ENCODE data around the gene ATP1A1. TPM values are rescaled to one million over a fixed set of nuclear protein-coding genes. Genes with fewer than 3 reads are reported as not detected.

The ATP1A1 gene
- total RNA-seq, 1 experiment from 2014 or later, result 484 TPM

DNA sequence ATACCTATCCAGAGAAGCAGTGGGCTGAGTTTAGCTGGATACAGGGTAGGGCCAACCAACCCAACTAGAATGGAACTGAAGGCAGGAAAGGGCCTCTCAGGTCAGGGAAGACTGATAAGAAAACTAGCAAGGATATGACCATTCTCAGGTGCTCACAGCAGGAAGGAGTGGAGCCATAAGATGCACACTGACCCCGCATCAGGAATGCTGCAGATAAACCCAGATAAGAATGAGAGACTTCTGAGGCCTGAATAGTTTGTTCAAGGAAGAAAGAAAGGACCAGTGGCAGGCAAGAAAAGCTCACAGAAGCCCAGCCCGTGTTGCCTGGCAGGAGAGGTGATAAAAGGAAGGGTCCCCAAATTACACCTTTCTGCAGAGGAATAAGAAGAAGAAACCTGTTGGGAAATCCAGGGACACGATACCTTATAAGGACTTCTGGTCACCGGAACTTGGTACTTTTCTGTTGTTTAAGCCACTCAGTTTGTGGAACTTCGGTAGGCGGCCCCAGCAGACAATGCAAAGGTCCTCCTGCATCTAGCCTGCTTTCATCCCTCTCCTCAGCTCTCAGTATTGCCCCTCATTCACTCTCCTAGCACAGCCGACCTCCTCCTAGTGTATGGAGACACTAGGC lies 58.9 kb downstream of the ATP1A1 start:
- no peaks in the 10 kb centered on the region for H3K27me3 Mint-ChIP-seq (ENCODE audit: unreplicated experiment)
- H3K4me1 Mint-ChIP-seq (ENCODE audit: low read depth, unreplicated experiment), result peaks cover 38% of the 10 kb centered on the region
- CTCF ChIA-PET, result no interaction called here
- DNase-seq, result no peak
- H3K4me3 Mint-ChIP-seq (ENCODE audit: low read depth, unreplicated experiment), result no peak overlapping the region
- no peaks in the 10 kb centered on the region for H3K36me3 Mint-ChIP-seq (ENCODE audit: insufficient read depth, unreplicated experiment)
- BruUV-seq (replicated peaks), result no TSS peak
- peak overlapping the region; percentile 85 for H3K27ac Mint-ChIP-seq (ENCODE audit: unreplicated experiment)
- no peaks in the 10 kb centered on the region for H3K9me3 Mint-ChIP-seq (ENCODE audit: low read depth, unreplicated experiment)
- intact Hi-C loops (cut with micrococcal nuclease; ENCODE audit: unreplicated experiment), result loop anchor here (2.0 kb wide), 1 partner anchor 57 kb away; no protein-coding TSS in a partner anchor
- TF ChIP-seq, protein P1, sequence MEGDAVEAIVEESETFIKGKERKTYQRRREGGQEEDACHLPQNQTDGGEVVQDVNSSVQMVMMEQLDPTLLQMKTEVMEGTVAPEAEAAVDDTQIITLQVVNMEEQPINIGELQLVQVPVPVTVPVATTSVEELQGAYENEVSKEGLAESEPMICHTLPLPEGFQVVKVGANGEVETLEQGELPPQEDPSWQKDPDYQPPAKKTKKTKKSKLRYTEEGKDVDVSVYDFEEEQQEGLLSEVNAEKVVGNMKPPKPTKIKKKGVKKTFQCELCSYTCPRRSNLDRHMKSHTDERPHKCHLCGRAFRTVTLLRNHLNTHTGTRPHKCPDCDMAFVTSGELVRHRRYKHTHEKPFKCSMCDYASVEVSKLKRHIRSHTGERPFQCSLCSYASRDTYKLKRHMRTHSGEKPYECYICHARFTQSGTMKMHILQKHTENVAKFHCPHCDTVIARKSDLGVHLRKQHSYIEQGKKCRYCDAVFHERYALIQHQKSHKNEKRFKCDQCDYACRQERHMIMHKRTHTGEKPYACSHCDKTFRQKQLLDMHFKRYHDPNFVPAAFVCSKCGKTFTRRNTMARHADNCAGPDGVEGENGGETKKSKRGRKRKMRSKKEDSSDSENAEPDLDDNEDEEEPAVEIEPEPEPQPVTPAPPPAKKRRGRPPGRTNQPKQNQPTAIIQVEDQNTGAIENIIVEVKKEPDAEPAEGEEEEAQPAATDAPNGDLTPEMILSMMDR (IDR thresholded peaks at IDR 0.05; ENCODE audit: unreplicated experiment), result no peak

DNA sequence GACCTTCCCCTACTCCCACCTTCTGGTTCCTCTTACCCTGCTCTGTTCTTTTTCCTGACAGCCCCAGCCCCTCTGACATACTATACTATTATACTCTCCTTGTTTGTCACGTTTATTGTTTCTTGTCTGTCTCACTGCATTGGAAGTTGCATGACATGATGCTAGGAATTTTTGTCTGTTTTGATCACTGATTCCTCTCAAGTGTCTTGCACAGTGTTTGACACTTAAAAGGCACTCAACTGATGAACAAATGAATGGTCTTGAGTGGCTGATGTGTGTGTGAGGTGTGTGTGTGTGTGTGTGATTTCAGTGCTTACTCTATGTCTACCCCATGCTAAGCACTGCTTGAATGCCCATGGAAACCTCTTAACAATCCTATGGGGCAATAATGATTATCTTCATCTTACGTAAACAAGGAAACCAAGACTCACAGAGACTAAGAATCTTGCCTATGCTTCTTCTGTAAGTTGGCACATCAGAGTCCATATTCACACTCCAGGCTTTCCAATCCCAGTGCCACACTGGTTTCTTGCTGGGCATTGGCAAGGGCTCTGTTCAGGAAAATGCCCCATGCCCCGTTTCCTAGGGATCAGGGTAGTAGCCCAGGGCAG lies 59.7 kb downstream of the ATP1A1 start:
- H3K27me3 Mint-ChIP-seq (ENCODE audit: unreplicated experiment), result no peaks in the 10 kb centered on the region
- H3K36me3 Mint-ChIP-seq (ENCODE audit: insufficient read depth, unreplicated experiment), result no peaks in the 10 kb centered on the region
- peak overlapping the region; percentile 20 for H3K4me3 Mint-ChIP-seq (ENCODE audit: low read depth, unreplicated experiment)
- no peaks in the 10 kb centered on the region for H3K9me3 Mint-ChIP-seq (ENCODE audit: low read depth, unreplicated experiment)
- no peak for DNase-seq
- peak overlapping the region; percentile 85 for H3K27ac Mint-ChIP-seq (ENCODE audit: unreplicated experiment)
- H3K4me1 Mint-ChIP-seq (ENCODE audit: low read depth, unreplicated experiment), result peaks cover 38% of the 10 kb centered on the region
- CTCF ChIA-PET, result interaction anchor here (1.5 to 1.7 kb wide), 2 partner anchors 30 to 52 kb away, joined by 3 to 9 read pairs; no protein-coding TSS in a partner anchor
- TSS peak; percentile 96 for BruUV-seq (replicated peaks)
- intact Hi-C loops (cut with micrococcal nuclease; ENCODE audit: unreplicated experiment), result loop anchor here (2.0 kb wide), 1 partner anchor 56 kb away; no protein-coding TSS in a partner anchor
- TF ChIP-seq, protein P1 (IDR thresholded peaks at IDR 0.05; ENCODE audit: unreplicated experiment), result no peak

DNA sequence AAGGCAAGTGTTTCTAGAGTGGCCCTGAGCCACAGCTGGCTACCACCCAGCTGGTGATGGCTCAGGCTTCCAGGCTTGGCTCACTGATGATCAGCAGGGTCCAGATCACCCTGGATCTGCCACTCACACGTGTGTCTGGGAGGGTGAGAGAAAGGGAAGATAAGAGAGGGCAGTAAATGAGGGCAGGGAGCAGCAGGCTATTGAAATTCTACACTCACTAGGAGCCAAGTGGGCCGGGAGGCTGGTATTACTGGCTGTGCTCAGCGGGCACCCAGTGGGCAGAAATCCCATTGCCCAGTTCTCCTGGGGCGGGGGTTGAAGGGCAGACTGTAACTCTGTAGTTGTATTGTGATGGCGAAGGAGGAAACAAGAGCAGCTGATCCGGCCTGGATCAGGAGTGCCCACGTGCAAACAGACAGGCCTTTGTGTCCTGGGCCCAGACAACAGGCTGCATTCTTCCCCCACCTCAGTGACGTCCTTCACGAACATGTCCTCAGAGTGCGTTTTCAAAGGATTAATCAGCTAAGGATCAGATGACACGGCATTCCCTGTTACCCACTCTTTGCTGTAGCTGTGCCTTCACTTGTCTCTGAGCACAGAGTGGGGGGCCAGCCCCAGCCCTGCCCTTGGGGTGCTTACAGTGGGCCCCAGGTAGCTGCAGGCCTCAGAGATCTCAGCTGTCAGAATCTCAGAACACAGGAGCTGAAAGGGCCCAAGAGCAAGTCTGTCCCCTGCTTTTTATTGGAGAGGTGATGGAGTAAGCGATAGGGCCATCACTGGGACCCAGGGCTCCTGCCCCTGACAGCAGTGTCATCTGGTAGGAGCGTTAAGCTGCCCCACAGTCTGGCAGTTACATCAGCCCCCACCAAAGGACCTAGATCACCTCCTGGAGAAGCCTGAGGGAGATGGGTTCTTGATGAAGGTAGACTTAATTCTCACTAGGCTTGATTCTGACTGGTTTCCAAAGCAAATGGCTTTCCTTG lies 60.5 kb downstream of the ATP1A1 start:
- intact Hi-C loops (cut with micrococcal nuclease; ENCODE audit: unreplicated experiment), result loop anchor here (2.0 kb wide), 1 partner anchor 55 kb away; no protein-coding TSS in a partner anchor
- Mint-ChIP-seq H3K9me3 (ENCODE audit: low read depth, unreplicated experiment) (no peaks in the 10 kb centered on the region), H3K36me3 (ENCODE audit: insufficient read depth, unreplicated experiment) (no peaks in the 10 kb centered on the region), H3K27ac (ENCODE audit: unreplicated experiment) (peak overlapping the region; percentile 85), H3K4me3 (ENCODE audit: low read depth, unreplicated experiment) (peak overlapping the region; percentile 20), H3K4me1 (ENCODE audit: low read depth, unreplicated experiment) (peaks cover 38% of the 10 kb centered on the region), H3K27me3 (ENCODE audit: unreplicated experiment) (no peaks in the 10 kb centered on the region)
- DNase-seq, result peak; percentile 86
- CTCF ChIA-PET, result interaction anchor here (0.6 to 1.7 kb wide), 4 partner anchors 31 to 67 kb away, joined by 3 to 9 read pairs (median 3); no protein-coding TSS in a partner anchor
- TF ChIP-seq, protein P1 (IDR thresholded peaks at IDR 0.05; ENCODE audit: unreplicated experiment), result no peak
- BruUV-seq (replicated peaks), result TSS peak; percentile 87

DNA sequence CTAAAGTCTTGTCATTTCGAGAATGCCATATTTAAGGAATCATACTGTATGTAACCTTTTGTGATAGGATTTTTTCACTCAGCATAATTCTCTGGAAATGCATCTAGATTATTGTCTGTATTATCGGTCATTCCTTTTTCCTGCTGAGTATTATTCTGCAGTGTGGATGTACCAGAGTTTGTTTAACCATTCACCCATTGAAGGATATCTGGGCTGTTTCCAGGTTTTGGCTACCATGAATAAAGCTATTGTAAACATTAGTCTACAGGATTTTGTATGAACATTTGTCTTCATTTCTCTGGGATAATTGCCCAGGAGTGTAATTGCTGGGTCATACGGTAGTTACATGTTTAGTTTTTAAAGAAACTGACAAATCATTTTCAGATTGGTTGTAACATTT lies 61.8 kb downstream of the ATP1A1 start:
- no TSS peak for BruUV-seq (replicated peaks)
- intact Hi-C loops (cut with micrococcal nuclease; ENCODE audit: unreplicated experiment), result no loop called here
- Mint-ChIP-seq H3K4me3 (ENCODE audit: low read depth, unreplicated experiment) (no peak overlapping the region), H3K27ac (ENCODE audit: unreplicated experiment) (peak overlapping the region; percentile 85), H3K27me3 (ENCODE audit: unreplicated experiment) (no peaks in the 10 kb centered on the region), H3K36me3 (ENCODE audit: insufficient read depth, unreplicated experiment) (no peaks in the 10 kb centered on the region), H3K4me1 (ENCODE audit: low read depth, unreplicated experiment) (peaks cover 38% of the 10 kb centered on the region), H3K9me3 (ENCODE audit: low read depth, unreplicated experiment) (no peaks in the 10 kb centered on the region)
- no peak for DNase-seq
- TF ChIP-seq, protein P1 (IDR thresholded peaks at IDR 0.05; ENCODE audit: unreplicated experiment), result no peak
- CTCF ChIA-PET, result no interaction called here

Data from Calu3 (cell line).